Fibroblast of mammary gland (primary cell): ENCODE results near the gene SLC24A3.
A peak's percentile ranks its signal among the peaks of the same experiment; 100 is the strongest.

Experiments
- DNase-seq: peaks from one replicate; pipeline ENCODE4 v3.0.0-alpha.2; 2010; ENCODE audit warnings: low read depth
- H3K4me3 ChIP-seq: 2 replicates; pipeline ENCODE4 v1.5.1; 2011; ENCODE audit warnings: low read depth, mild to moderate bottlenecking, low read length, moderate library complexity; ENCODE audit not compliant: control insufficient read depth
- CTCF ChIP-seq: conservative IDR thresholded peaks from 2 replicates; pipeline ENCODE4 v1.5.1; 2011; ENCODE audit warnings: low read depth, low read length, inconsistent platforms; ENCODE audit not compliant: control insufficient read depth, insufficient read depth

SLC24A3 gene

DNA sequence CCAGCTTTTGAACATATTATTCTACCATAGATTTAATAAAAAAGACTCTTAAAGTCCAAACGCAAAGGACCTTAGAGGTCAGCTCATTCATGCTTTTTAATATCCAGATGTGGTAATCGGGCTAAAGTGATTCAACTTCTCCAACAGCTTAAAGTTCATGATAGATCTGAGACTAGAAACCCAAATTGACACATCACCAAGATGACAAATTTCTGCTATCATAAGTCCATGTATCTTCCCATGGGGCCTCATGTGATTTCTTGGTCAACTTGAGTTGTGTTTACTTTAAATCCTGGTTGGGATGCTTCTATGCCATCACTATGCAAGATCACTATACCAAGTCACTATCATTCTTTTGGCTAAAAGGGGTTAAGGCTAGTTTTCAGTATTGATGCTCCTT, 56.0 kb downstream of the SLC24A3 start:
- no peak overlapping the region for H3K4me3 ChIP-seq
- no peak for TF ChIP-seq CTCF
- DNase-seq = peak; percentile 11

GRCh38 chr20:19269737-19270340, 57.4 kb downstream of the SLC24A3 start:
- no peak overlapping the region for H3K4me3 ChIP-seq
- peak; percentile 57 for DNase-seq
- TF ChIP-seq CTCF = no peak

DNA sequence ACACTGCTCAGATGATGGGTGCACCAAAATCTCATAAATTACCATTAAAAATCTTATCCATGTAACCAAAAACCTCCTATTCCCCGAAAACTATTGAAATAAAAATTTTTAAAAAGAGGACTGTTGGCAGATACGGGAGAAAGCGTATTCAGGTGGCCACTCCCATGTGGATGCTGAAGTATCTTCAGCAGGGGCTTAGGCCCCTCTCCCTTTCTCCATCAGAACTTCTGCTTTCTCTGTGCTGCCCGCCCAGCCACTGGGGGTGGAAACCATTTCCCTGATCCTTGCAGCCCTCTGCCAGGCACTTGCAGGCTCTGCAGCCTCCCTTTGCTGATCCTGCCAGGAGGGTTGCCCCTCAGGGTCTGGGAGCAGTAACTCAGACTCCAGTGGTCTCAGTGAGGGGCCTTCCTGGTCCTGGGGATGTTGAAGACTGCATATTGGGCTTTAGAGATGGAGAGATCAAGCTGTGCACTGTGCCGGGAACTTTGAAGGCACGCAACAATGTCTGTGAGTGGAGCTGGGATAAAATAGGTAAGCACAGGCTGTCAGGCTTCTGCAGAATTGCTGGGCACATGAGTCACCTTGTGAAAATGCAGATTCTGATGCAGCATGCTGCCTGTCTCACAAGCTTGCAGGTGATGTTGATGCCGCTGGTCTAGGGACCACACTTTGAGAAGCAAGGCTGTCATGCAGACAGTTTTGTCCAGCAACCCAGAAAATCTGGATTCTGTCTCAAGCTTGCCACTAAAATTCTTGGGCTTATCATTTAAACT, 59.6 kb downstream of the SLC24A3 start:
- no peak for DNase-seq
- TF ChIP-seq CTCF = no peak
- no peak overlapping the region for H3K4me3 ChIP-seq

- DNase-seq = no peak
- TF ChIP-seq CTCF = no peak
- no peak overlapping the region for H3K4me3 ChIP-seq
Measured at GRCh38 chr20:19272976-19273654, 60.7 kb downstream of the SLC24A3 start.

GRCh38 chr20:19274001-19274400, 61.6 kb downstream of the SLC24A3 start:
- DNase-seq = no peak
- no peak overlapping the region for H3K4me3 ChIP-seq
- no peak for TF ChIP-seq CTCF

DNA sequence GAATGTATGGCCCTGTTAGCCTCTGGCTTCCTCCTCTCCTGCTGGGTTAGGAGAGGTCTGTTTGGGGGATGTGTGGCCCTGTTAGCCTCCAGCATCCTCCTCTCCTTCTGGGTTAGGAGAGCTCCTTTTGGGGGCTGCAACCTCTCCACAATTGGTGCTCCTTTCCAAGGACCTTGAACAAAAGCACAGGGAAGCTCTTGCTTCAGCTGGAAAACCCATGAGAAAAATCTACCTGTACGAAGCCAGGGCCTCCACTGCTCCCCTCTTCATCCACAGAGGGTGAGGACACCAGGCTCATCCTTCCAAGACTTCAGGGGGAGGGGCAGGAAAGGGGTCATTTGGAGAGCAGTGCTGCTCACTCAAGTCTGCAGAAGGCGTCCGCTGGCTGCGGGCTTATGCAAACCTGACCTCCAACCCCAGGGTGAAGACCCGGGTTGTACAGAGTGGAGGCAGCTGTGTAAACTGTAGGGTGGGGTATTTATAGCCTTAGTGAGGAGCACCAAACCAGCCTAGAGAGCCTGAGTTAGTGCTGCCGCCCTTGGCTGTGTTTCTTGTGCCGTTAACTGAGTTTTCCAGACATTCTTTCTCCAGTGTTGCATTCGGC, 62.1 kb downstream of the SLC24A3 start:
- H3K4me3 ChIP-seq = no peak overlapping the region
- DNase-seq = no peak
- no peak for TF ChIP-seq CTCF
